GM21619 (cell line): ENCODE data around the gene SMIM8.

ENCODE experiments used
- ATAC-seq: cut with Tn5 transposase; IDR thresholded peaks from one replicate; pipeline ENCODE4 v1.9.1; 2021; ENCODE audit not compliant: unreplicated experiment

The SMIM8 gene

GRCh38 chr6:87333591-87334181 lies 11.3 kb downstream of the SMIM8 start:
- ATAC-seq = no peak

DNA sequence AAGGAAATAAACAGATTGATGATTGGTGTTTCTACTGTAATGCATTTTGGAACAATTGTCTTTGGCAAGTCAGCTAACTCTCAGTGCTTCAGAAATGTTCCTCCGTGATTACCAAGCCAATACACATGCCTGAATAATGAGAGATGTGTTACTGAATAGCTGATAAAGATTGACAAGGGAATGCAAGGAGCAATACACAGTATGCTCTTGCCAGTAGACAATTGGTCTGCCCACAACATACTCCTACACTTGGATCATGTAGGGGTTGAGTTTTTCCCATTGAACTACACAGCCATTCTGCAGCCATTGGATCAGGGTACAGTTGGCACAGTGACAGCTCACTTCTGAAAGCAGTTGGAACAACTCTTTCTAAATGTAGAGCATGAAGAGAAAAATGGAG lies 12.3 kb downstream of the SMIM8 start:
- ATAC-seq = no peak

DNA sequence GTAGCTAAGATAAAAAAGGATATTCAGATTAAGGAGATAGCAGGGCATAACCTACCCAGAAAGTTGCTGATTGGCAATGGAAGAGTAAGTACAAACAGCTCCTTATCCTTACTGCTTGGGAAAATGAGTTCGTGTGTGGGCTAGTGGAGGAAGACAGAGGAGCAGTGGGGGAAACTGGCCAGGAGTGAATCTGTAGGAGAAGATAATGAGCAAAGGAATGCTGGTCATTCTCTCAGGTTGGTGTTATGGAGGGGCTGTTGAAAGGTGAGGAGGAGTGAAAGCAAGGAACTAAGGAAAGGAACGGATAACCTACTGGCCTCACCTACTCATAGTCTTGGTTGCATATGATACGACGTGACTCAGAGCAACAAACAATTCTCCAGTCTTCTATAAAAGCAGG lies 14.0 kb downstream of the SMIM8 start:
- no peak for ATAC-seq

DNA sequence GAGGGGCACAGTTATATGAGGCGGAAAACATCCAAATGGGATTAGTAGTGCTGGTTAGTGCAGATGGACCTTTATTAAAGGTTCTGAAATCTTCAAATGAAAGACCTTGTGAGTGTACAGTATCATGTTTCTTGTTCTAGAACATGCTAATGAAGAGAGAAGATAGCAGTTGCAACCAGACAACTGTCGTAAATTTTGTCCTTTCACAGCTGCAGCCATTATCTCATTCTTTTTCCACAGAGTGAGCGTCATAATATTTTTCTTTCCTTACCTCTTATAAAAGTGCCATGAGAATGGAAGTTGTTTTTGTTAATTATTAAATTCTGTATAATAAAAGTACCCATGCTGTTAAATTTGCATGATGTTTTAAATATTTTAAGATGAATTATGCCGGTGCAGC lies 17.8 kb downstream of the SMIM8 start:
- ATAC-seq = no peak

DNA sequence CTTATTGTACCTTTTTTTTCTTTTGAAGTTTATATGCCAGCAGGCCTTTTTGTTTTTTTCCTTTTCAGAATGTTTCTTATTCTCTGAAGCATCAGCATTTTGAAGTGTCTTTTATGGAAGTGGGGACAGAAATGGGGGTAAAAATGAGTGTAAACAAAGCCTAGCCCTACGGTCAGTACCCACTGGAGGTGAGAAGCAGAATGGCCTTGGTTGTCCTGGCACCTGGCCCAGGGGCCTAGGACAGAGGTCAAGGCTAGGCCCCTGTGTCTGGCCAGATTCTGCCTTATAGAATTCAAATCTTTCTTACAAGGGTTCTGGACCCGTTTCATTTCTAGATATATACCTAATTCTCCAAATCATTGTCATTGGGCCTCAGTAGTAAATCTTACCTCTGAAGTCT lies 18.8 kb downstream of the SMIM8 start:
- ATAC-seq = no peak

DNA sequence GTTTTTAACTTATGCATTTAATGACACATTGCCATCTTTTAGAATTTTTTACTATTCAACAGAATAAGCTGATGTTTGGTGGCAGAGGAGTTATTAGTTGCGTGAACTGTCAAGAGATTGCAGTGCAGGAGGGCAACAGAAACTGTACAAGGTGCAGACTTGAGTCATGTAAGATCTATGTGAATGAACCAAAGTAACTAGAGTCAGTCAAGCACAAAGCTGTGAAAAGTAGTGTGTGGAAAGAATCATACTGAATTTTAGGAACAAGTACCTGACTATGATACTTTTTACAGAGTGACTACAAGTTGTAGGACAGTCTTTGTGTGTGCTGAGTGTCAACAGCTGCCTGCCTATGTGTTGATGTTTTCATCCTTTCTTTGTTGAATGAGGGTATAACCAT lies 19.5 kb downstream of the SMIM8 start:
- peak; percentile 96 for ATAC-seq

GRCh38 chr6:87342829-87343228 lies 20.4 kb downstream of the SMIM8 start:
- no peak for ATAC-seq

DNA sequence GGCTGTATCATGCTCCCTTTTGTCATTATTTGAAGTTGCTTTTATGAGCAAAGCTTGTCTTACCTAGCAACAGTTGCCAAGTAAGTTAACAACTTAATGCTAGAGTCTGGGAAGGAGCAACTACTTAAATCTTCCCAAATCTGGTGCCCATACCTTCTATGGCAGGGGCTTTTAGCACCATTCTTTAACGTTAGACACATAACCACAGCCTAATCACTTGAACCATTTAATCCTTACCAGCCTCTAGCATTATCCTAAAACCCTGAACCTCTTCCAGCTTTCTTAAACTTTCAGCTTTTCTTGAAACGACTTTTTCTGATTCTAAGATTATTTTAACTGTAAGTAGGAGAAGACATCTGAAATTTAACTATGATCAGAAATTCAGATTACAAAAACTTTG lies 22.3 kb downstream of the SMIM8 start, which contains the start of gene C6orf163:
C6orf163 (plus strand) TSS at position 83 of the 400 bp plus-strand sequence; CDS start at position 370, 287 bp downstream.
- no peak for ATAC-seq

- ATAC-seq = no peak
Measured at GRCh38 chr6:87346700-87347099, 24.3 kb downstream of the SMIM8 start.

DNA sequence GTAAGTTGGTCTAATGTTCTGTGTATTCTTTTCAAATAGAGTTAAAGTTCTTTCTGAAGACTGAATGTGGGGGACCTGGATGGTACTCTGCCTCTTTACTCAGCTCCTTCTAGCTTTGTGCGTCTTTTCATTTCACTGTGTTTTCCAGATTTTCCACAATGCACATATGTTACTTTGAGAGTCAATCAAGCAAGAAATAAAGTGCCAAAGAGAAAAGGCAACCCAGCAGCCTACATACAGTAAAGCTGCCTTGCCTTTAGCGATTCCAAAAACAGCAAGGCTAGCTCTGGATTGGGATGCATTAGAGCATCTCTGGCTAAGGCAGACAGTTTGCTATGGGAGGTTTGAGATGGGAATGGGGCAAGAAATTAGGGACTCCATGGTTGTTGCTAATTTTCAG lies 27.5 kb downstream of the SMIM8 start:
- ATAC-seq = no peak

- ATAC-seq = no peak
Measured at GRCh38 chr6:87350516-87350915, 28.1 kb downstream of the SMIM8 start.

- no peak for ATAC-seq
Measured at GRCh38 chr6:87351583-87351982, 29.2 kb downstream of the SMIM8 start.

DNA sequence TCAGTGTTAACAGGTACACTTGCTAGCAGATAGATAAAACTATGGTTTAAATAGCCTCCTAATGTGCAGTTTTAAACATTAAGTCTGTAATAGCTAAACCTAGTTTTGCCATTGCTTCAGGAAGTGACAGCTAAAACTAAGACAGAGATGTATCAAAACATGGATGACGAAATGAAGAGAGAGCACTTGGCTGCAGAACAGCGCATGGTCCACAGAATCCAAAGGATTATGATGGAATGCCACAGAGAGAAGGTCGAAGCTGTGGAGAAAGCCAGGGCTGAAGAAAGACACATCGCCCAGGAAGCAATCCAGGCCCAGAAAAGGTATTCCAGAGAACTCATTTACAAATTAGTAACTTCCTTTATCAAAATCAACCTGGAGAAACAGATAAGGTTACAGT lies 33.8 kb downstream of the SMIM8 start:
- ATAC-seq = no peak

DNA sequence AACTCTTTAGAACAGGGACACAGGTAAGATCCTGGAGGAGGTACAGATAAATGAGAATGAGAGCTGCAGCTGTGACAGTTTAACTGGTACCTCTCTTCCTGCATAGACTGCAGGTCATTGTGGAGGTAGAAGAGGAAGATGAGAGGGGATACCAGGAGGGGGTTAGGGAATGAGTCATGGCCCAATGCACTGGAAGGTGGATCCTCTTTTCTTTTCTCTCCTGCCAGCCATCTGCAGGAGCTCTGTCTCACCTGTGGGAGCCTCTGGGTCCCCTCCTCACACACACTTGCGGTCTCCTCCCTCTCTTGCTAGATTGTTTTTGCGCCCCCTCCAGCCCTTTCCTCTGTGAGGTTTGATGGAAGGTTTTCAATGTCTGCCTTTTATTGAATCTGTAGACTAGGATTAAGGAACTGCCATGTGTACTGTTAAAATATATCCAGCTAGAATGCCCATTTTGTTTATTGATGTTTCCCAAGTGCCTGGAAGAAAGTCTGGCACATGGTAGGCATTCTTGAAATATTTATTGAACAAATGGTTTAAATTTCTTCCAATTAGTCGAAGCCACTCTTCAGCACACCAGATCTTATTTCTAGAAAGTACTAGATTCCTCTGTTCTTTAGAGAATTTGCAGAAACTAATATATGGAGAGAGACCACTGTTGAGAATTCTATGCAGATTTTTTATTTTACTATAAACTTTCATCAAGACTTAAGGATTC lies 35.2 kb downstream of the SMIM8 start:
- ATAC-seq = no peak

GRCh38 chr6:87364602-87365252 lies 42.3 kb downstream of the SMIM8 start:
- no peak for ATAC-seq

DNA sequence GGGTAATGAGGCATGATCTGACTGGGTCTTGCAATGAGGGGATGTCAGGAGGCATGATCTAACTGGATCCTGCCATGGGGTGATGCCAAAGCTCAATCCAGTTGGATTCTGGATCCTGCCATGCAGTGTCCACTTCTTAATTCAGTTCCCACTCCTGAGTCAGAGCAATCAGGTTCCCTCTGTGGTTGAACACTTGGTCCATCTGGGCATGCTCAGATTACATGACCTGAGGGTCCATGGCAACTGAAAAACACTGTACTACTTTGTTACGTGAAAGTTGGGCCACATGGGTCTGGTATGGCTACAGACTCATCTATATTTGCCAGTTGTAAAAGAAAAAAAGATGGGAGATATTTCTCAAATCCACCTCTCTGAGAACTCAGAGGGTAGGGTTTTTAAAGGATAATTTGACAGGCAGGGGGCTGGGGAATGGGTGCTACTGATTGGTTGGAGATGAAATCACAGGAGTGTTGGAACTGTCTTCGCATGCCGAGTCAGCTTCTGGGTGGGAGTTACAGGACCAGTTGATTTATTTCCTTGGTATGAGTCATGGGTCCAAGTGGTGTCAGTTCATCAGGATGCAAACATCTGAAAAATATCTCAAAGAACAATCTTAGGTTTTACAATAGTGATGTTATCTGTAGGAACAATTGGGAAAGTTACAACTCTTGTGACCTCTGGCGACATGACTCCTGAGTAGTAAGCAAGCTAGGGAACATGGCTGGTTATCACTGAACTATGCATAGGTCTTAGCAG lies 43.9 kb downstream of the SMIM8 start:
- no peak for ATAC-seq

GRCh38 chr6:87366899-87367298 lies 44.5 kb downstream of the SMIM8 start:
- no peak for ATAC-seq

DNA sequence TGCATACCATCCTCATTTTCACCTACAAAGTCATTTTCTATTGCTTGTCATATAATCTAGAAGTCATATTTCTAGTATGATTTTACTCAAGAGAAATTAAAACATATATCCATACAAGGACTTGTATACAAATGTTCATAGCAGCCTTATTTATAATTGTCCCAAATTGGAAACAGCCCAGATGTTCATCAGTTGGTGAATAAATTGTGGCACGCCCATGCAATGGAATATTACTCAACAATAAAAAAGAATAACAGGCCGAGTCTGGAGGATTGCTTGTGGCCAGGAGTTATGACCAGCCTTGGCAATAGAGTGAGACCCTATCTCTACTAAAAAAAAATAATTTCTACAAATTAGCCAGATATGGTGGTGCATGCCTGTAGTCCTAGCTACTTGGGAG lies 51.0 kb downstream of the SMIM8 start:
- no peak for ATAC-seq

DNA sequence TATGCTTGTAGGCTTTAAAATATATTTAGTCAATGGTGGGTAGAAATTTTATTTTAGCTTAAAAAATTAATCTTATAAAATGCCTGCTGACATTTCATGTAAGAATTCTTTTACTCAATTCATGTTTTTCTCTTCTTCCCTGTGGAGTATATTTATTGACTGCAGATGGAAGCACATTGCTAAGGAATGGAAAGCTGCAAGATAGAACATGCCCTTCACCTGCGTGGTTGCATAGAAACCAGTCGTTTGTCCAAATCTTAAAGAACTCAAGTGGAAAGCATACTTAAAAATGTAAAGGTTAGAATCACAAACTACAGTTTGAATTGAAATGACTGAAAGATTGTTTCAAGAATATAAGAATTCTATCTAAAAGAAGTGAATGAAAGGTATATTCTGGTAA lies 52.9 kb downstream of the SMIM8 start:
- no peak for ATAC-seq

DNA sequence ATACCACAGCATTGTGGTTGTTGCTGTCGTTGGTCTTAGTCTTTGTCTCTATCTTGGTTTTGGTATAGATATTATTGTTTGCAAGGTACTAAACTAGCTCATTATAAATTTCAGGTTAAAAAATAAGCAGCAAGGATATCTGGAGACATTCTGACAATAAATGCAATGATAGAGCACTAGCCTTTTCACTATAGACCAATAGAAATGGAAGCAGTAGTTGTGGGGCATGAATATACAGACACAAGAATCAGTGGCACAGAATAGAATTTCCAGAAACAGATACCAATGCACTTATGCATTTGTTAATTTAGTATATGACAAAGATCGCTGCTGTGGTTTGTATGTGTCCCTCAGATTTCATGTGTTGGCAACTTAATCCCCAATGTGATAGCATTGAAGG lies 54.3 kb downstream of the SMIM8 start:
- ATAC-seq = no peak

GRCh38 chr6:87378947-87379346 lies 56.6 kb downstream of the SMIM8 start:
- ATAC-seq = peak; percentile 65

DNA sequence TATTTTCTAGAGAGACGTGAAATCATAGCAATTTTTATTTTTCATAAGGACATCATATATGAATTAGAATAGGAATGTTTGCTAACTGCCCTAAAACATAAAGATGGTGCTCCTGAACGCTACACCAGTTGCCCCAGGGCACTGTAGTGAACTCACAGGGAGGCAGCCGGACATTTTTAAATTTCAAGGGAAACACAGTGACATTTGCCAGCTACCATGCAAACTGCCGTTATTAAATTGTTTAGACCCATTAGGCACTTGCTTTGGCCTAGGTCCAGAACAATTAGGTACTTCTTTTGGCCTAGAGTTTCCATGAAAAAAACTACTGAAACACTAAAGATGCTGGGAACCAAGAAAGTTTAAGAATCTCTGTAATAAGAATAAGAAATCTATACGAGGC lies 60.5 kb downstream of the SMIM8 start:
- ATAC-seq = no peak
